Measurements from ENCODE around the gene ATP5ME.

Gene ATP5ME

DNA sequence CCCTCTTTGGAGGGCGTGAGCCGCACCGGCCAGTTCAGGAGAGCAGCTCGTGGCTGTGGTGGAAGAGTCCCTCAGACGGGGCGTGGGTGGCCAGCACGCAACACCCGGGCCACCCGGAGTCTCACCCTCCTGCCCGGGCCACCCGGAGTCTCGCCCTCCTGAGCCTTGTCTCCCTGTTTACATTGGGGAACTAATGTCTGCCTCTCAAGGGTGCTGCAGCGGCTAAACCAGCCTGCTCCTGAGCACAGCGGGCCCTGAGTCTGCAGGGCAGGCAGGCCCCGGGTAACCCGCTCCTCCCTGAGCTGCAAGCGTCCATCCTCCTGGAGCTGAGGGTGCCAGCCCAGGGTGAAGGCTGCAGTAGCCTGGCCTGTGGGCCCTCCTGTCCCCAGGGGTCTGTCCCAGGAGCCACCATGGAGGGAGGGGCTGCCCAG is 45.8 kb downstream of the ATP5ME start:
- Histone ChIP-seq H3K27me3 (ENCODE audit: insufficient read depth, low read length) (no peaks in the 10 kb centered on the region), H3K9ac (ENCODE audit: low read length) (no peak overlapping the region)
- TF ChIP-seq EZH2 (IDR thresholded peaks at IDR 0.05; ENCODE audit: borderline replicate concordance, low read length) = no peak
- TF ChIP-seq, protein P1, sequence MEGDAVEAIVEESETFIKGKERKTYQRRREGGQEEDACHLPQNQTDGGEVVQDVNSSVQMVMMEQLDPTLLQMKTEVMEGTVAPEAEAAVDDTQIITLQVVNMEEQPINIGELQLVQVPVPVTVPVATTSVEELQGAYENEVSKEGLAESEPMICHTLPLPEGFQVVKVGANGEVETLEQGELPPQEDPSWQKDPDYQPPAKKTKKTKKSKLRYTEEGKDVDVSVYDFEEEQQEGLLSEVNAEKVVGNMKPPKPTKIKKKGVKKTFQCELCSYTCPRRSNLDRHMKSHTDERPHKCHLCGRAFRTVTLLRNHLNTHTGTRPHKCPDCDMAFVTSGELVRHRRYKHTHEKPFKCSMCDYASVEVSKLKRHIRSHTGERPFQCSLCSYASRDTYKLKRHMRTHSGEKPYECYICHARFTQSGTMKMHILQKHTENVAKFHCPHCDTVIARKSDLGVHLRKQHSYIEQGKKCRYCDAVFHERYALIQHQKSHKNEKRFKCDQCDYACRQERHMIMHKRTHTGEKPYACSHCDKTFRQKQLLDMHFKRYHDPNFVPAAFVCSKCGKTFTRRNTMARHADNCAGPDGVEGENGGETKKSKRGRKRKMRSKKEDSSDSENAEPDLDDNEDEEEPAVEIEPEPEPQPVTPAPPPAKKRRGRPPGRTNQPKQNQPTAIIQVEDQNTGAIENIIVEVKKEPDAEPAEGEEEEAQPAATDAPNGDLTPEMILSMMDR (IDR thresholded peaks at IDR 0.05; ENCODE audit: low read length) = no peak

DNA sequence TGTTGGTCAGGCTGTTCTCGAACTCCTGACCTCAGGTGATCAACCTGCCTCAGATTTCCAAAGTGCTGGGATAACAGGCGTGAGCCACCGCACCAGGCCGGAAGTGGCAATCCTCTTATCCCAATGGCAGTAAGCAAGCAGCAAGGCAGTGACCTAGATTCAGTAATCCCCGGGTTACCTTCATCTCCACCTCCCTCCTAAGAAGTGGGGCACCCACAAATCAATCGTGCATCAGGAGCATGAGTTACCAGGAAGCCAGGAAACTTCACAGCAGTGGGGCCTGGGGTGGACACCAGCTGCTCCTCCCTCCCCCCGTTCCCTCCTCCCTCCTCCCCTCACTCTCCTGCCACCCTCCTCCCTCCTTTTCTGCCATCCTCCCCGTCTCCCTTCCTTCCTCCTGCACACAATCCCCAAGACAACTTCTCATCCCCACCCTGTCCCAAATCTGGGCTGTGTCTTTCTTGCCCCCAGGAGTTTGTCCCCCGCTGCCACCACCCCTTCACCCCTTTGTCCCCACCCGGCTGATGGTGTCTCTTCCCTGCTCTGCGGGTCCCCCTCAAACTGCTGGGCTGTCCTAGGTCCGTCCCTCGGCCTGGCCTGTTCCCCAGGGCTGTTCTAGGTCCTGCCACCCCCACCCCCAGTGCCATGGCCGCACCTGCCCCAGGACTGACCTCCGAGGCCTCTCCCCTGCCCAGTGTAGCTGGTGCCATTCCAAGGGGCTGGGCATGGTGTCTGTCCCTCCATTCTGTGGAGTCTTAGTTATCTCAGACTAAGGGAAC is 46.5 kb downstream of the ATP5ME start:
- Histone ChIP-seq H3K27me3 (ENCODE audit: insufficient read depth, low read length) (no peaks in the 10 kb centered on the region), H3K4me3 (ENCODE audit: low read depth, low read length, poor library complexity, severe bottlenecking) (no peak overlapping the region), H3K4me1 (ENCODE audit: insufficient read depth, low read length, severe bottlenecking) (no peaks in the 10 kb centered on the region), H3K9me3 (ENCODE audit: low read length) (no peaks in the 10 kb centered on the region), H4K20me1 (ENCODE audit: insufficient read depth, low read length) (no peaks in the 10 kb centered on the region), H3F3A (ENCODE audit: insufficient read depth, low read length) (no peaks in the 10 kb centered on the region), H3K79me2 (ENCODE audit: insufficient read depth, low read length) (no peaks in the 10 kb centered on the region), H3K9ac (ENCODE audit: low read length) (no peak overlapping the region), H3K27ac (ENCODE audit: low read depth, low read length, poor library complexity, severe bottlenecking) (no peak overlapping the region), H3K36me3 (ENCODE audit: insufficient read depth, low read length) (no peaks in the 10 kb centered on the region), H3K4me2 (ENCODE audit: low read length) (no peak overlapping the region), H2AFZ (ENCODE audit: low read length) (no peak overlapping the region), H3K9me2 (ENCODE audit: low read depth, low read length) (no peaks in the 10 kb centered on the region)
- TF ChIP-seq, protein P1 (IDR thresholded peaks at IDR 0.05; ENCODE audit: low read length) = no peak
- TF ChIP-seq EZH2 (IDR thresholded peaks at IDR 0.05; ENCODE audit: borderline replicate concordance, low read length) = no peak

More for the DNA sequence above, 45.8 kb downstream of the ATP5ME start:
- no peaks in the 10 kb centered on the region for H3K9me2 ChIP-seq (ENCODE audit: low read depth, low read length)
- no peaks in the 10 kb centered on the region for H4K20me1 ChIP-seq (ENCODE audit: insufficient read depth, low read length)
- H2AFZ ChIP-seq (ENCODE audit: low read length) = no peak overlapping the region
- no peak overlapping the region for H3K4me2 ChIP-seq (ENCODE audit: low read length)
- no peak overlapping the region for H3K27ac ChIP-seq (ENCODE audit: low read depth, low read length, poor library complexity, severe bottlenecking)
- H3K36me3 ChIP-seq (ENCODE audit: insufficient read depth, low read length) = no peaks in the 10 kb centered on the region
- no peaks in the 10 kb centered on the region for H3K79me2 ChIP-seq (ENCODE audit: insufficient read depth, low read length)
- H3K9me3 ChIP-seq (ENCODE audit: low read length) = no peaks in the 10 kb centered on the region
- no peaks in the 10 kb centered on the region for H3F3A ChIP-seq (ENCODE audit: insufficient read depth, low read length)
- H3K4me3 ChIP-seq (ENCODE audit: low read depth, low read length, poor library complexity, severe bottlenecking) = no peak overlapping the region
- no peaks in the 10 kb centered on the region for H3K4me1 ChIP-seq (ENCODE audit: insufficient read depth, low read length, severe bottlenecking)

DNA sequence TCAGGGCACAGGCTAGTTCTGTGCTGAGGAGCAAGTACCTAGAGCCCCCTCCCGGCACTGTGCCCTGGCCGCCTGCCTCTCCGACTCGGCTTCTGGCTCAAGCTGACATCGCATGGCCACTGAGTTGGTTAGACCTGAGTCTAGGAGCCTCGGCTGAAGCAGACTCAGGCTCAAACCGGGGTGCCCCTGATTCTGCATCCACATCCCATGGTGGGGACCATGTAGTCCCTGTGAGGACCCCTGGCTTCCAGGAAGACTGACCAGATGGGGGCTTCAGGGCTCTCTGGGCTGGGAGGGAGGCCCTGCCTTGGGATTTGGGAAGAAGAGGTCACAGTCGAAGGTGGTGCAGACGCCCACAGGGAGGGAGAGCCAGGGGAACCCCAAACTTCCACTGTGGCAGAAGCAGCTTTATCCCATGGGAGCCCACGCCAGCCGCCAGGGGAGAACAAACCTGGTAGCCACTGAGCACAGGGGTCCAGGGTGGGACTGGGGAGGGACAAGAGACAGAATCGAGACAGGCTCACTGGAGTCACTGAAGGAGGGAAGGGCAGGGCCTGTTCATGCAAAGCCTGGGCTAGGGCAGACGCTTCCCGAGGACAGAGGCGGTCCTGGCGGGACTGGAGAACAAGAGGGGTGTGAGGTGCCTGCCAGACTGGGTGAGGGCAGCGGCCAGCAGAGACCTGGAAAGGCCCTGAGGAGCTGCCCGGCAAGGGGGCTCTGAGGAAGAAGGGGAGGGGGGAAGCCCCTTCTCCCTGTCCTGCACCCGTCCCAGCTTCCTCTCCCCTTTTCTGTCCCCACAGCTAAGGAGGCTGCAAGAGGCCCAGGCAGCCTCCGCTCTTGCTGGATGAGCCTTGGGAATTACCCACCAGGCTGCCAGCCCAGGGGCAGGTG is 47.6 kb downstream of the ATP5ME start:
- H3K79me2 ChIP-seq (ENCODE audit: insufficient read depth, low read length) = no peaks in the 10 kb centered on the region
- no peak overlapping the region for H3K4me2 ChIP-seq (ENCODE audit: low read length)
- no peaks in the 10 kb centered on the region for H3F3A ChIP-seq (ENCODE audit: insufficient read depth, low read length)
- H3K36me3 ChIP-seq (ENCODE audit: insufficient read depth, low read length) = no peaks in the 10 kb centered on the region
- H2AFZ ChIP-seq (ENCODE audit: low read length) = no peak overlapping the region
- H3K4me1 ChIP-seq (ENCODE audit: insufficient read depth, low read length, severe bottlenecking) = no peaks in the 10 kb centered on the region
- no peaks in the 10 kb centered on the region for H3K27me3 ChIP-seq (ENCODE audit: insufficient read depth, low read length)
- no peak for TF ChIP-seq EZH2 (IDR thresholded peaks at IDR 0.05; ENCODE audit: borderline replicate concordance, low read length)
- no peak overlapping the region for H3K27ac ChIP-seq (ENCODE audit: low read depth, low read length, poor library complexity, severe bottlenecking)
- H4K20me1 ChIP-seq (ENCODE audit: insufficient read depth, low read length) = no peaks in the 10 kb centered on the region
- no peak overlapping the region for H3K4me3 ChIP-seq (ENCODE audit: low read depth, low read length, poor library complexity, severe bottlenecking)
- no peaks in the 10 kb centered on the region for H3K9me3 ChIP-seq (ENCODE audit: low read length)
- no peaks in the 10 kb centered on the region for H3K9me2 ChIP-seq (ENCODE audit: low read depth, low read length)
- H3K9ac ChIP-seq (ENCODE audit: low read length) = no peak overlapping the region

All from OCI-LY1 (cell line).